IMR-90 (cell line): ENCODE data around the gene GRIK5. TPM values are rescaled to one million over a fixed set of nuclear protein-coding genes. Genes with fewer than 3 reads are reported as not detected.
A peak's percentile ranks its signal among the peaks of the same experiment; 100 is the strongest.

Experiments used
- ATAC-seq: fragments of 200-7000 bp; cut with Tn5 transposase; 2 replicates; pipeline ENCODE4 v1.9.1; 2020; ENCODE audit warnings: low read depth, mild to moderate bottlenecking, moderate library complexity
- BruUV-seq: library from RNA; stranded (reverse); fragments of 400-500 nt; replicated peaks from 2 replicates; lab custom pipeline; 2021; lab: Mats Ljungman, UMichigan
- CTCF ChIA-PET: fragments of 300-600 bp; formaldehyde crosslinking; extraction: SDS; loops from one replicate; lab custom pipeline; 2021; ENCODE audit warnings: antibody characterized with exemption; lab: Yijun Ruan, JAX
- POLR2A ChIA-PET: fragments of 300-600 bp; sonication (Branson Sonifier 250); formaldehyde crosslinking; loops from one replicate; lab custom pipeline; 2022; ENCODE audit warnings: antibody characterized with exemption; ENCODE audit not compliant: unreplicated experiment; lab: Charles Lee
- DNase-seq: peaks from one replicate; pipeline ENCODE4 v3.0.0; 2013
- H2AFZ ChIP-seq: replicated peaks from 2 replicates; pipeline ENCODE3; 2013; ENCODE audit warnings: low read length, mild to moderate bottlenecking; ENCODE audit not compliant: poor library complexity
- H2AK5ac ChIP-seq: 2 replicates; pipeline ENCODE4 v1.6.1; 2013; ENCODE audit warnings: low read depth, low read length, inconsistent platforms
- H2AK9ac ChIP-seq: replicated peaks from 2 replicates; pipeline ENCODE3; 2013; ENCODE audit warnings: mild to moderate bottlenecking, low read depth, low read length, moderate library complexity; ENCODE audit not compliant: poor library complexity
- H2BK120ac ChIP-seq: 2 replicates; pipeline ENCODE4 v1.6.1; 2013; ENCODE audit warnings: low read depth, low read length, inconsistent platforms
- H2BK15ac ChIP-seq: 3 replicates; pipeline ENCODE4 v1.6.1; 2013; ENCODE audit warnings: low read depth, low read length, inconsistent platforms
- H2BK20ac ChIP-seq: 2 replicates; pipeline ENCODE4 v1.6.1; 2013; ENCODE audit warnings: low read depth, mild to moderate bottlenecking, inconsistent platforms, low read length, moderate library complexity
- H2BK5ac ChIP-seq: 2 replicates; pipeline ENCODE4 v1.6.1; 2013; ENCODE audit warnings: mild to moderate bottlenecking, low read depth, low read length, inconsistent platforms; ENCODE audit not compliant: poor library complexity, severe bottlenecking
- H3K14ac ChIP-seq: replicated peaks from 2 replicates; pipeline ENCODE4 v1.6.1; 2013; ENCODE audit warnings: low read depth, low read length, inconsistent platforms
- H3K18ac ChIP-seq: 2 replicates; pipeline ENCODE4 v1.6.1; 2013; ENCODE audit warnings: low read depth, low read length, control low read depth
- H3K23ac ChIP-seq: 2 replicates; pipeline ENCODE4 v1.6.1; 2013; ENCODE audit warnings: low read depth, low read length, inconsistent platforms
- H3K27ac ChIP-seq: 2 replicates; pipeline ENCODE4 v1.5.1; 2013; ENCODE audit warnings: mild to moderate bottlenecking, control low read depth, low read length; ENCODE audit not compliant: insufficient read depth
- H3K27me3 ChIP-seq: 2 replicates; pipeline ENCODE4 v1.6.1; 2013; ENCODE audit warnings: low read length; ENCODE audit not compliant: control insufficient read depth, insufficient read depth
- H3K36me3 ChIP-seq: 2 replicates; pipeline ENCODE4 v1.6.1; 2013; ENCODE audit warnings: low read length, mixed read lengths; ENCODE audit not compliant: control insufficient read depth, insufficient read depth
- H3K4ac ChIP-seq: 2 replicates; pipeline ENCODE4 v1.6.1; 2013; ENCODE audit warnings: low read depth, low read length, inconsistent platforms
- H3K4me1 ChIP-seq: 2 replicates; pipeline ENCODE4 v1.6.1; 2013; ENCODE audit warnings: low read length, mixed read lengths; ENCODE audit not compliant: control insufficient read depth, insufficient read depth
- H3K4me2 ChIP-seq: 2 replicates; pipeline ENCODE4 v1.6.1; 2013; ENCODE audit warnings: low read depth, mild to moderate bottlenecking, control low read depth, low read length, moderate library complexity
- H3K4me3 ChIP-seq: 2 replicates; pipeline ENCODE4 v1.5.1; 2013; ENCODE audit warnings: low read depth, mild to moderate bottlenecking, control low read depth, low read length, moderate library complexity; ENCODE audit not compliant: insufficient read depth
- H3K56ac ChIP-seq: 2 replicates; pipeline ENCODE4 v1.6.1; 2013; ENCODE audit warnings: low read length, inconsistent platforms; ENCODE audit not compliant: insufficient read depth; ENCODE audit errors: extremely low read depth
- H3K79me1 ChIP-seq, 2 experiments: 2 replicates each; pipeline ENCODE4 v1.6.1; 2013; ENCODE audit warnings: low read length in 2 of 2, inconsistent platforms in 1 of 2, low read depth in 1 of 2
- H3K9ac ChIP-seq: 2 replicates; pipeline ENCODE4 v1.6.1; 2013; ENCODE audit warnings: low read depth, low read length, control low read depth
- H3K9me1 ChIP-seq: 2 replicates; pipeline ENCODE4 v1.6.1; 2013; ENCODE audit warnings: low read length, inconsistent platforms; ENCODE audit not compliant: insufficient read depth
- H3K9me3 ChIP-seq: 2 replicates; pipeline ENCODE4 v1.6.1; 2013; ENCODE audit warnings: low read length; ENCODE audit not compliant: control insufficient read depth, insufficient read depth
- H4K20me1 ChIP-seq: 2 replicates; pipeline ENCODE4 v1.6.1; 2013; ENCODE audit warnings: low read length, inconsistent platforms; ENCODE audit not compliant: insufficient read depth
- H4K5ac ChIP-seq: 2 replicates; pipeline ENCODE4 v1.6.1; 2013; ENCODE audit warnings: mild to moderate bottlenecking, low read depth, low read length, control low read depth
- H4K8ac ChIP-seq, 2 experiments: 2 replicates each; pipeline ENCODE4 v1.6.1; 2013; ENCODE audit warnings: low read depth in 2 of 2, low read length in 2 of 2, control low read depth in 1 of 2, inconsistent platforms in 1 of 2
- H4K91ac ChIP-seq: 2 replicates; pipeline ENCODE4 v1.6.1; 2013; ENCODE audit warnings: low read depth, low read length, inconsistent platforms; ENCODE audit not compliant: insufficient read depth
- BHLHE40 ChIP-seq: fragments of 150-350 bp; IDR thresholded peaks from 2 replicates; pipeline ENCODE4 v1.6.1; 2016; ENCODE audit warnings: mild to moderate bottlenecking, low read depth, low read length
- CEBPB ChIP-seq: IDR thresholded peaks from 2 replicates; pipeline ENCODE4 v1.6.1; 2012; ENCODE audit warnings: low read depth, low read length, improper control_type of control experiment
- CHD1 ChIP-seq: IDR thresholded peaks from 2 replicates; pipeline ENCODE4 v1.6.1; 2012; ENCODE audit warnings: low read depth, low read length, improper control_type of control experiment
- NFE2L2 ChIP-seq: fragments of 150-350 bp; IDR thresholded peaks from 2 replicates; pipeline ENCODE4 v1.6.1; 2016; ENCODE audit warnings: low read depth, mild to moderate bottlenecking, low read length
- WGBS, 2 experiments: methylation state at CpG; one replicate each; pipeline versions ENCODE4 v1.1.5 to v1.1.7; 2013; ENCODE audit warnings: missing lambda C conversion rate in 2 of 2; ENCODE audit not compliant: insufficient read length in 1 of 2; ENCODE audit errors: extremely low coverage in 2 of 2; 5-methylcytosine and 5-hydroxymethylcytosine counted together
- dilution Hi-C: fragments of 300-500 bp; cut with HindIII; formaldehyde crosslinking; loops from one replicate; pipeline ENCODE4 v1.14.3; 2018; ENCODE audit warnings: low sequenced_read_pairs; ENCODE audit not compliant: unreplicated experiment
- in situ Hi-C: fragments of 300-500 bp; cut with MboI; formaldehyde crosslinking; loops from 3 replicates; pipeline ENCODE4 v1.14.3; 2019; ENCODE audit warnings: low sequenced_read_pairs, inconsistent platforms, mixed read lengths
- intact Hi-C: fragments of 100-400 bp; cut with micrococcal nuclease; formaldehyde crosslinking; loops from 2 replicates; pipeline ENCODE4 v1.10.0; 2022
- polyA plus RNA-seq, 3 experiments: library from polyadenylated mRNA; depleted of rRNA; stranded (reverse); fragments of >200 nt; gene quantifications; 2 replicates each; pipeline ENCODE4 v1.2.3, GENCODE V29; 2012; ENCODE audit warnings: low replicate concordance in 1 of 3
- total RNA-seq: library from RNA; depleted of rRNA; stranded (reverse); fragments of >200 nt; gene quantifications from 2 replicates; pipeline ENCODE4 v1.2.3, GENCODE V29; 2012

Gene GRIK5
- total and polyA plus RNA-seq, 2 of the 4 experiments (the other 2 are of a cell fraction) = 0.10 TPM; not detected in 1

DNA sequence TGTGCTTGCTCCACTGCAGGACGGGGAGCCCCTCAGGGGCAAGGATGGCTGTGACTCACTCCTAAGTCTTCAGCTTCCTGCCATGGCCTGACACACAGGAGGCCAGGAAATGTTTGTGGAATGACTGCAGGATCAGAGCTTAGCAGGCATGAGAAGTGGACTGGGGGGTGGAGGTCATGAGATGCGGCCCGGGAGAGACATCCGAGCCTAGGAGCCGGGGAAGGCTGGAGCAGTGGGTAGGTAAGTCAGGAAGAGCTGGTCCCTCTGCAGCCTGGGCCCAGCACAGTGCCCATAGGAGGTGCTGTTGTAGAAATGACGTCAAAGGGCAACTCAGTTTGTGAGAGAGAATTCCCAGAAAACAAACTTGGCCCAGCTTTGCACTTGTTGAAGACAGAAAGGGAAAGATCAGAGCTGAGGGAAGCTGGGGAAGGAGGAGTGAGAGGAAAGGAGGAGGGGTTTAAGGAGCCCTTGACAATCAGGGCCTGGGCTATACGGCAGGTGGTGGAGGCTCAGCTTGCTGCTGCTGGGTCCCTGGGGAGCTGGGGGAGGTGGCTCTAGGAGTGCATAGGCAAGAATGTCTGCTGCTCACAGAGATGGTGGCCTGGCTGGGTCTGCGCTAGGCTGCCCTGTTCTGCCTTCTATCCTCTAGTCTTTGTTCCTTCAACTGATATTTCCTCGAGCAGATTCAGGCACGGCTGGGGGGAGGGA is 43.8 kb upstream of the GRIK5 start (continued):
- TF ChIP-seq CHD1 = no peak
- peak; percentile 54 for TF ChIP-seq BHLHE40

DNA sequence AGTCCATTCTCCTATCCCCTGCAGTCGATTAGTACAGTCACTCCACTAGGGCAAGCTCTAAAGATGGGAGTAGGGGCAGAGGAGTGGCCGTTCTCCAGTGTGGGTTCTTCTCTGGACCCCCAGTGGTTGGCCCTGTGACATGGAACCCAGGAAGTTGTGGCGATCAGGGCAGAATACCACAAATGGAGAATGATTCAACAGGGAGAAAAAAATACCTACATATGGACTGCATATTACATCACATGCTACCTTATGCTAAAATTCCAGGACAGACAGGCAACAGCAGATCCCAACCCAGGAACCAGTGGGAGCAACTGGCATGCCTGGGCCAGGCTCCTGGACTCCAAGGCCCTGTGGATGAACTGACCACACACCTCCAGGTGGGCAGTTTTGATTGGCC is 41.8 kb upstream of the GRIK5 start:
- in situ Hi-C loops = loop anchor here (10.0 kb wide), 1 partner anchor 283 kb away; the partner anchor contains the start of gene CNFN
- H3K23ac ChIP-seq = peak overlapping the region; percentile 79
- H3K9ac ChIP-seq = no peak overlapping the region
- H2BK5ac ChIP-seq = peak overlapping the region; percentile 98
- H3K79me1 ChIP-seq = peaks cover 3 to 17% of the 10 kb centered on the region in 2 experiments; a peak in 3 of 4 replicates
- peak overlapping the region; percentile 48; the same call in 1 of the 2 replicates for H3K56ac ChIP-seq
- dilution Hi-C loops = no loop called here
- peak overlapping the region; percentile 96 for H2AK5ac ChIP-seq
- no peaks in the 10 kb centered on the region for H3K9me3 ChIP-seq
- TF ChIP-seq CEBPB (peak; percentile 22; the same call in 1 of the 2 replicates), NFE2L2 (no peak)
- H4K5ac ChIP-seq = peak overlapping the region; percentile 23; the same call in 1 of the 2 replicates
- H3K27ac ChIP-seq = peak overlapping the region; percentile 31
- BruUV-seq = no TSS peak
- peak; percentile 52 for DNase-seq
- H2AFZ ChIP-seq = peak overlapping the region; percentile 48
- H3K4ac ChIP-seq = peak overlapping the region; percentile 88
- peak overlapping the region; percentile 99 for H2BK20ac ChIP-seq
- H3K36me3 ChIP-seq = no peaks in the 10 kb centered on the region
- intact Hi-C loops = no loop called here
- H3K4me1 ChIP-seq = peaks cover 25% of the 10 kb centered on the region
- CTCF ChIA-PET = interaction anchor here (1.3 kb wide), 1 partner anchor 21 kb away, joined by 4 read pairs; the partner anchor contains the start of gene POU2F2
- H4K8ac ChIP-seq = peak overlapping the region; percentile 53 to 84; a peak in 3 of 4 replicates
- peak overlapping the region; percentile 91 for H2AK9ac ChIP-seq
- peak overlapping the region; percentile 88 for H3K14ac ChIP-seq
- H3K18ac ChIP-seq = peak overlapping the region; percentile 38; the same call in 1 of the 2 replicates
- ATAC-seq = no peak
- no peak overlapping the region for H3K4me3 ChIP-seq
- no CpG with 5 or more reads among the region's 3 CpGs for WGBS, 2 experiments
- POLR2A ChIA-PET = no interaction called here
- H3K9me1 ChIP-seq = peaks cover 34% of the 10 kb centered on the region
- peak overlapping the region; percentile 93 for H4K91ac ChIP-seq
- no peak overlapping the region for H3K4me2 ChIP-seq
- H2BK120ac ChIP-seq = peak overlapping the region; percentile 96
- H3K27me3 ChIP-seq = no peaks in the 10 kb centered on the region
- H4K20me1 ChIP-seq = no peaks in the 10 kb centered on the region
- peak overlapping the region; percentile 96 for H2BK15ac ChIP-seq
